ENCODE results near the gene KCNS3.
"Not testable (repeated sequence)": the region's sequence is repeated elsewhere in the genome, so short reads cannot be mapped to it uniquely, and the experiment has no call there.

KCNS3 gene

GRCh38 chr2:17950006-17950405 is 71.5 kb downstream of the KCNS3 start:
- no peak for DNase-seq

DNA sequence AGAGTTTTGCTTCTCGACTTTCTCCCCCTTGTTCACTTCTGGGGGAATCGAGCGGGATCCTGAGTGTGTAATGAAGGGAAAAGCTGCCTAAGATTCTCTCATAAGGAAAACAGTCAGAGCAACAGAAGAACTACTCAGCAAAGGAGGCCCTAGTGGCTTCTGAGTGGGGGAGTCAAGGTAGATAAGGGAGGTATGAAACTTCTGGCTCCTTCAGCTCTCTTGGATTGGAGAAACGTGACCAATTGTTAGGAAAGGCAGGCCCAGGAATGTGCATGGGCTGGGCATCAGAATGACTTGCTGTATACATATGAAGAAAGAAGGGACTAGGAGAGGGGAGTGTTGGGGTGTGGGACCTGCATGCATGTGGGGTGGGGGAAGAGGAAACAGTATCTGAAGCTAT is 73.1 kb downstream of the KCNS3 start:
- DNase-seq, result no peak

DNA sequence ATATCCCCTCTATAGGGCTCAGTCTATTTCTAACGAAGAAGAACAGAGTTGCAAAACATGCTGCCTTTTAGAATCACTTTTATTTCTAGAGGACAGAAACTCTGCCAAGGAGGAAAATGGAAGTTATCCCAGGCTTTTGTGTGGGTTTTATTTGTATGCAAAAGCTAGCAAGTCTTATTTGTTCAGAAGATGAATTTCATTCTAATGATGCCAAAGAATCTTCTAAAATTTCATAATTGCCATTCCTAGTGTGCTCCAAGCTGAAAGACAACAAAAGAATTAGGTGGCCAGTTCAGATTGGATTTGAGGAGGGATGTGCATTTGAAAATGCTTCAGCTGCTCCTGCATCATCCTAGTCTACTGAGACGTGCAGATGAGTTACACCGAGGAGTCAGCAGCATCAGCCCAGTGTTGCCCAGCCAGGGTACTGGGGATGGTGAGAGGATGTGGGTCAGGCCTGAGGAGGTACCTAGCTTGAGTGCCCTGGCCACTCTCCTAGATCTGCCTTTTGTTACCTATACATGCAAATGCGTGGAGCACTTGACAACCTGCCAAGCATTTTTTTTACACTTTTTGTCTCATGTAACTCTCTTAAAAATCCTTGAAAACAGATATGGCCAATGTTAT is 80.1 kb downstream of the KCNS3 start:
- DNase-seq, result no peak

GRCh38 chr2:17959356-17959755 is 80.9 kb downstream of the KCNS3 start:
- DNase-seq, result no peak

- no peak for DNase-seq
Observed at GRCh38 chr2:17959833-17960232, 81.4 kb downstream of the KCNS3 start.

- no peak for DNase-seq
Observed at GRCh38 chr2:17960925-17961324, 82.5 kb downstream of the KCNS3 start.

- DNase-seq, result no peak
Observed at GRCh38 chr2:17961789-17962188, 83.3 kb downstream of the KCNS3 start.

DNA sequence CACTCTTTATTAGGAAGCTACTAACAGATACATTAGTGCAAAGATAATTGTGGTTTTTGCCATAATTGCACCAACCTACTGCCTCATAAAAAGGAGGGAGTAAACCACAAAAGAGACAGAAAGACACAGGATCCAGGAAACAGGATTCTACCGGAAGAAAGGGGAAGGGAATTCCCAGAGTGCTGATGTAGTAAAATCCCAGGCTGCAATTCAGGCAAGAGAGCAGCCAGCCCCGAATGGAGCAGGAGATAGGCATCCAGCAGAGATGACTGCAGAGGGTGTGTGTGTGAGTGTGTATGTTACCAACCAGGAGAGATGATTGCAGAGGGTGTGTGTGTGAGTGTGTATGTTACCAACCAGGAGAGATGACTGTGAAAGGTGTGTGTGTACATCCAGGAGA is 84.4 kb downstream of the KCNS3 start:
- no peak for DNase-seq

DNA sequence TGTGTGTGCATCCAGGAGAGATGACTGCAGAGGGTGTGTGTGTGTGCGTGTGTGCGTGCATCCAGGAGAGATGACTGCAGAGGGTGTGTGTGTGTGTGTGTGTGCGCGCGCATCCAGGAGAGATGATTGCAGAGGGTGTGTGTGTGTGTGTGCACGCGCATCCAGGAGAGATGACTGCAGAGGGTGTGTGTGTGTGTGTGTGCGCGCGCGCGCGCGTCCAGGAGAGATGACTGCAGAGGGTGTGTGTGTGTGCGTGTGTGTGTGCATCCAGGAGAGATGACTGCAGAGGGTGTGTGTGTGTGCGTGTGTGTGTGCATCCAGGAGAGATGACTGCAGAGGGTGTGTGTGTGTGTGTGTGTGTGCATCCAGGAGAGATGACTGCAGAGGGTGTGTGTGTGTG is 85.1 kb downstream of the KCNS3 start:
- DNase-seq, result not testable (repeated sequence)

- no peak for DNase-seq
Observed at GRCh38 chr2:17965196-17965595, 86.7 kb downstream of the KCNS3 start.

GRCh38 chr2:17966798-17967197 is 88.3 kb downstream of the KCNS3 start:
- DNase-seq, result no peak

GRCh38 chr2:17969661-17970060 is 91.2 kb downstream of the KCNS3 start:
- DNase-seq, result no peak

DNA sequence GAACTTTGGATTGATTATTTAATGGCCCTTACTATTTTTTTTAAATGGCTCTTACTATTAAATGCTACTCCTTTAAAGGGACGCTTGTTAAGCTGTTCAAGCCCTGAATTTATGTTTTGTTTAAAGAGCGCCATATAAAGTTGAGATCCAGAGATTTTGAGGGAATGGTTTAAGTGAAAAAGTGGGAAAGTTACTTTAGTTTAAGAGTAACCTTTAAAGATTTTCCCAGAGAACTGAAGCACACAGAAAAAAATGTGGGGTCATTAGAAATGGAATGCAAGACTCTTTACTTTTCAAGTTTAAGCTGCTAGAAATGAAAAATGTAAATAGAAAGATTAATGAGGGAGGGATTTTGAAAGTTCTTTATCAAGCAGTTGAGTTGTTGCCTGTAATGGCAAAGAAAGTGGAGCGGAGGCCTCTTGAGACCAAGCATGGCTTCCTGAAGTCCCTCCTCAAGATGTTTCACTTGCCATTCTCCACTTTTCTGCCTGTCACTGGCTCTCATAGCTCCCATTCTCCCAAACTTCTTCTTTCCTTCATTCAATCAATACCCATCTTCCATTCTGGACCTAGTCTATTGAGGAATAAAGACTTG is 93.2 kb downstream of the KCNS3 start:
- no peak for DNase-seq

DNA sequence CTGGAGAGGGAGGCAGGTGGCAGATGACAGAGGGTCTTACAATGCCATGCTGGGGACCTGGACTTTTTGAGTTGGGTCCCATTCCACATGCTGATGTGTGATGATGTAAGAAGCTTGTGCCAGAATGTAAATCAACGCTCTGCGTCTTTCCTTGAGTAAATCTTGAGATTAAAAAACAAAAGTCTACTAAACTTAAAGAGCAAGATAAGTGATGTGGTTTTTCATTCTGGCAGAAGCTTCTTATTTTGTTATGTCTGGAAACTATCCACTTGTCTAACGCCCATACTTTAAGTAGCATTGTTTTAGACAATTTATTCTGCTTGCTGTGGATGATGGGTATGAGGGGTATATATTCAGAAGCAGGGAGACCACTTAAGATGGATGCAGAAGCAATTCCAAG is 94.5 kb downstream of the KCNS3 start:
- DNase-seq, result no peak

DNA sequence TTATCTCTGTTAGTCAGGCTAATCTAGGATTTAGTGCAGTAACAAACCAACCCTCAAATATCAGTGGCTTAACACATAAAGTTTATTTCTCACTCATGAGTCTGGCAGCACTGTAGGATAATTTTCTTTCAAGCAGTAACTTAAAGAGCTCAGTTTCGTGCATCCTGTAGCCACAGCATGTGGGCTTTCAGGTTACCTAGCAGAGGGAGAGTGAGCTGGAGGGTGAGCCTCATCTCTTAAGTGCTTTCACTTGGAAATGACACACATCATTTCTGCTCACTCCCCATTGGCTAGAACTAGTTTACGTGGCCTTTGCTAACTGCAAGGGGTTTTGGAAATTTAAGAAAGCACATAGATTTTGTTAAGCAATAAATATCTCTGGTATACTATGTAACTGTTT is 96.9 kb downstream of the KCNS3 start:
- no peak for DNase-seq

DNA sequence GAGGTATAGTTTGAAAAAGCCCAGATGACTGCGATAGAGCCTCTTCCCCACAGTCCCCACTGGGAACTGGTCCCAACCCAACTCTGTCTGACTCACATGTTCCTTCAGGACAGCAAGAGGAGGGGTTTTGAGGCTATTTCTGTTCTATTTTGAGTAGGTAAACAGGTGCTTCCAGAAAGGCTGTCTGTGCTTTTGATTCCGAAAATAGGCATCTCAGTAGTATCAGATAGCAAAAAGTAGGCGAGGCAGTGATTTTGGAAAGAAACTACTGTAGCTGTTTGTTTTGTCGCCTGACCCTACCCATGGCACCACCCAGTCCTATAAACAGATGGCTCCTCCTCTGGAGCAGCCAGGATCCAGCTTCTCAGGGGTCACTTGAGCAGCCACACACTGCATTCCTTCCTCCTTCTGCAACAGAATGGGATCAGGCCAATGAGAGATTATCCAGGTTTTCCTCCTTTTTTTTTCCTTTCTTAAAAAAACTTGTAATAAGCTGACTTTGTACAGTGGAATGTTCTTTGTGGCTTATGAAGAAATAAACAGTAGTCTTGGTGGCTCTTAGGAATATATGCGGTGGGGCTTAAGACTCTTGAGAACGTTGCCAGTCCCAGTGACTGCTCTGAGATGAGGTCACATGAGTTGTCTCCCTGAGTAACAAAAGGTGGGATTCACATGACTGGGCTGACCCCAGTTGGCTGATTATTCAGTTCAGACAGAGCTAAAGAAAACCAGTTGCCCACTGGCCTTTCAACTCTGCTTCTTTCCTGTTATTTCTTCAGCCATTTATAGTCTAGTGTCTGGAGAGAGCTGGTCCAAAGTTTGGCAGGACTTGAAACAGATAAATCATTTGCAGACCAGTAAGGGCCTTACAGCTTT is 98.6 kb downstream of the KCNS3 start:
- no peak for DNase-seq

DNA sequence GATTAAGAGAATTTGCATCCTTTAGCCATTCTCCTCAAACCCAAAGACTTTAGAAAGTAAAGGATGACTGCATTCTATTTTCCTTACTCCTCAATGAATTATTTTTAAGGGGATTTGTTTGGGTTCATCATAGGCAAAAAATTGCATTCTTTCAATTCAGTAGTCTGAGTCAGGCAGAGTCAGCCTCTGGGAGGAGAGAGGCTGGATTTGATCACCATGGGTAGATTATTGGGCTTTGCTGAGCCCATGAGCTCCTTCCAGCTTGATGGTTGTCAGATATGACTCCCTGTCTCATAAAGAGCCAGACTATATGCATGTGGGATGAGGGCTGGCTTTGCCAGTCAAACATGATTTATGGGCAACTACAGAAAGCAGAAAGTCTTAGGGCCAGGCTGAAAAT is 101.2 kb downstream of the KCNS3 start:
- DNase-seq, result no peak

- no peak for DNase-seq
Observed at GRCh38 chr2:17981936-17982335, 103.5 kb downstream of the KCNS3 start.

Measured in SHP77 (cell line).